Superior temporal gyrus (tissue), 1 donor: Measurements from ENCODE around the gene TREML2.
"Not testable (repeated sequence)": the region's sequence is repeated elsewhere in the genome, so short reads cannot be mapped to it uniquely, and the experiment has no call there.

Experiments
- DNase-seq: peaks from one replicate; pipeline ENCODE4 v3.0.0-alpha.2; 2016; ENCODE audit errors: extremely low spot score

The TREML2 gene

GRCh38 chr6:41200901-41201763, at the start of gene TREML2:
Gene TREML2 (minus strand): TSS chr6:41201149. CDS start chr6:41201008, 141 bp downstream.
- DNase-seq: no peak

GRCh38 chr6:41247882-41248705, 47.1 kb upstream of the TREML2 start:
- no peak for DNase-seq

- DNase-seq: no peak
These were observed 46.4 kb upstream of the TREML2 start for GRCh38 chr6:41247288-41247865.

- DNase-seq: not testable (repeated sequence)
These were observed 45.6 kb upstream of the TREML2 start for GRCh38 chr6:41246529-41246928.

GRCh38 chr6:41239467-41240159, 38.7 kb upstream of the TREML2 start:
- DNase-seq: no peak

GRCh38 chr6:41237128-41237527, 36.2 kb upstream of the TREML2 start:
- DNase-seq: no peak

GRCh38 chr6:41236276-41236675, 35.3 kb upstream of the TREML2 start:
- no peak for DNase-seq

- no peak for DNase-seq
These were observed 31.7 kb upstream of the TREML2 start for GRCh38 chr6:41232667-41233066.

- DNase-seq: no peak
These were observed 30.3 kb upstream of the TREML2 start for GRCh38 chr6:41231246-41231645.

- DNase-seq: no peak
These were observed 28.8 kb upstream of the TREML2 start for GRCh38 chr6:41229721-41230120.

GRCh38 chr6:41228616-41229015, 27.7 kb upstream of the TREML2 start:
- no peak for DNase-seq

GRCh38 chr6:41228096-41228495, 27.1 kb upstream of the TREML2 start, which contains the start of gene TREML4:
Gene TREML4 (plus strand): TSS chr6:41228349. CDS start chr6:41228428, 79 bp downstream.
- no peak for DNase-seq

GRCh38 chr6:41226752-41227151, 25.8 kb upstream of the TREML2 start:
- DNase-seq: no peak

GRCh38 chr6:41224800-41225199, 23.9 kb upstream of the TREML2 start:
- no peak for DNase-seq

- no peak for DNase-seq
These were observed 21.6 kb upstream of the TREML2 start for GRCh38 chr6:41222513-41222912.

GRCh38 chr6:41222045-41222444, 21.1 kb upstream of the TREML2 start:
- DNase-seq: no peak

- DNase-seq: no peak
These were observed 15.7 kb upstream of the TREML2 start for GRCh38 chr6:41216616-41217015.

GRCh38 chr6:41215777-41216176, 14.8 kb upstream of the TREML2 start:
- DNase-seq: no peak

GRCh38 chr6:41214559-41215238, 13.8 kb upstream of the TREML2 start:
- DNase-seq: no peak

- DNase-seq: no peak
These were observed 8.8 kb upstream of the TREML2 start for GRCh38 chr6:41209547-41210320.
